Measurements from ENCODE around the gene CALHM3.

Gene CALHM3

DNA sequence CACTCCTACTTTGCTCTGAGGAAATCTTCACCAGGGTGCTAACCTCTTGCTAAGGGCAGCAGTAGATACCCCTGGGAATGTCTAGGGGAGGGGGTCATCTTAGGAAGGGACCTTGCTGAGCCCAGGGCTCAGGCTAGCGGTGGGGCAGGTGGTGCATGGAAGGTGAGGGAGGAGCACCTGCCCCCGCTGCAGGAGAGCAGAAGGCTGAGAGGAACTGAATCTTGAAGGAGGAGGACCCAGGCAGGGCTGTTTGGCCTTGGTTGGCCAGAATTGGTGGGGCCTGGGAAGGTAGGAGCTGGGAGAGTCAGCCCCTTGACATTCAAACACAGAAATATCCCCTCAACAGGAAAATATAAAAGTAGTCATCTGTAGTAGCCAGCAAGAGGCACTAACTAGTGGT, 7.0 kb downstream of the CALHM3 start:
- DNase-seq: no peak

DNA sequence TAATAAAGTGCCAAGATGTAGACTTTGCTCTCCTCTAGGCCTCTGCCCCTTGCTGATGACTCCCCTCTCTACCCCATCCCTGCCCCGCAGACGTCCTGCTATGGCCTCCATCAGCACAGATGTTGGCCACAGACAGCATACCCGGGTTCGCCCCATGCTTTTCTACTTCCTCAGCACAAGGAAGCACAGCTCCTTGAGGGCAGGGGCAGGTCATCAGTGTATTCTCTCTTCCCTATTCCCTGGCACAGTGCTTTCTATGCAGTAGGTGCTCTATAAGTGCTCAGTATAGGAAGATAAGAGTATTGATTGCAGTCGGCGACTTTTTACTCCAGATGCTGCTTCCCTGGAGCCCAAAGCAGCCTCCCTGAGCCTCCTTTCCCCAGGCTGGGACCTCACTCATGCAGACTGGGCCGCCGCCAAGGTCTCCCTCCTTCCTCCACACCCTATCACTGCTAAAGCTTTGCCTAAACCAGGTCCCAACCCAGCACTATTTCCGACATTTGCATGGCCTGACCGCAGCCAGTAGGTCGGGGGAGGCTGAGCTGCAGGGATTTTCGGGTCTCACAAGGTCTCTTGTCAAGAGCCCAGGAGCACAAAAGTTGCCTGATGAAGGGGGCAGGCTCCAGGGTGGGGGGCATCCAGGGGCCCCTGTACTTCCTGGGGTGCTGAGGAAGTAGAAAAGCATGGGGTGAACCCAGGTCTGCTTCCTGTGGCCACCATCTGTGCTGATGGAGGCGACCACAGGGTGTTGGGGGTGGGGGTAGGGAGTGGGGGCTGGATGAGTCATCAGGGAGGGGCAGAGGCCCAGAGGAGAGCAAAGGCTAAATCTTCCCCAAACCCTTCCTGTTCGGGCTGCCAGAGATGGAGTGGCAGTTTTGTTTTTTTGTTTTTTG, 8.0 kb downstream of the CALHM3 start:
- DNase-seq: no peak

DNA sequence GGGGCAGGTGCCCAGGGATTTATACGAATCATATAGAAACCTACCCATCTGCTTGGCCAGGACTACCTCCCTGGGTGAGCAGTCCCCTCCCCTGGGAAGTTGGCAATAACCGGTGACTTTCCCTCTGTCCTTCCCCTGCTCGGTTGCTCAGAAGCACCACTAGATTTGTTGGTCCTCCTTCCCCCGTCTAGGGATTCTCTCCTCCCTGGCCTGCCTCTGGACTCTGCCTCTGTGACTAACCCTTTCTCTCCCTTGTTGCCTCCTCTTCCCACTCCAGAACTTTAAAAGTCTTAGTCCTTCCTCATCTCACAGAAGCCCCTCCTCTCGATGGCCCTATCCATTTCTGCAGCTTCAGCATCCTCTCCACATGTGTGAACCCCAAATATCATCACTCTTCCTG, 9.8 kb downstream of the CALHM3 start:
- no peak for DNase-seq

DNA sequence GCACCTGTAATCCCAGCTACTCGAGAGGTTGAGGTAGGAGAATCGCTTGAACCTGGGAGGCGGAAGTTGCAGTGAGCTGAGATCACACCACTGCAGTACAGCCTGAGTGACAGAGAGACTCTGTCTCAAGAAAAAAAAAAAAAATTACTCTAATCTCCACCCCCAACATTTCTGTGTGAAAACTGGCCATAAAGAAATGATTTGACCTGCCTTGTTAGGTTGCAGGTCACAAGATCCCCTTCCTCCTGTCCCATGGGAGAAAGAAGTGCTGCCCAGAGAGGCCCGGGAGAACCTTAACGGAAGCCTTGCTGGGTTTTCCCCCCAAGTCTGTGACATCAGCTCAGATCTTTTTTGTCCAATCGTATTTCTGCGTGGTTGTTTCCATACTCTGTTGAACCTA, 11.6 kb downstream of the CALHM3 start:
- DNase-seq: no peak

DNA sequence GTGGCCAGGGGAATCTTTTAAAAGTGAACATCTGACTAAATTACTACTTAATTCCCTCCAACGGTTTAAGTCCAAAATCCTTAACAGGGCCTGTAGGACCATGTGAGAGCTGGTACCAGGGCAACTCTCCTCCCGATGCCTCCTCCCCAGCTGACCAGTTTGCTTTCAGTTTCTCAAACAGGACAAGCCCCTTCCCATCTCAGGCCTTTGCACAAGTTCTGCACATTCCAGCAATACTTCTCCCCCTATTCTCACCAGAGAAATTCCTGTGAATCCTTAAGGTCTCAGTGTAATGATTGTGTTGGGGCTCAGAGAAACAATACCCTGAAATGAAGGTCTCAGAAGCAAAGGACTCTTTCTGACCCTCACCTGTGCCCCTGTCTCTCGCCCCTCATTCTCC, 12.3 kb downstream of the CALHM3 start:
- no peak for DNase-seq

DNA sequence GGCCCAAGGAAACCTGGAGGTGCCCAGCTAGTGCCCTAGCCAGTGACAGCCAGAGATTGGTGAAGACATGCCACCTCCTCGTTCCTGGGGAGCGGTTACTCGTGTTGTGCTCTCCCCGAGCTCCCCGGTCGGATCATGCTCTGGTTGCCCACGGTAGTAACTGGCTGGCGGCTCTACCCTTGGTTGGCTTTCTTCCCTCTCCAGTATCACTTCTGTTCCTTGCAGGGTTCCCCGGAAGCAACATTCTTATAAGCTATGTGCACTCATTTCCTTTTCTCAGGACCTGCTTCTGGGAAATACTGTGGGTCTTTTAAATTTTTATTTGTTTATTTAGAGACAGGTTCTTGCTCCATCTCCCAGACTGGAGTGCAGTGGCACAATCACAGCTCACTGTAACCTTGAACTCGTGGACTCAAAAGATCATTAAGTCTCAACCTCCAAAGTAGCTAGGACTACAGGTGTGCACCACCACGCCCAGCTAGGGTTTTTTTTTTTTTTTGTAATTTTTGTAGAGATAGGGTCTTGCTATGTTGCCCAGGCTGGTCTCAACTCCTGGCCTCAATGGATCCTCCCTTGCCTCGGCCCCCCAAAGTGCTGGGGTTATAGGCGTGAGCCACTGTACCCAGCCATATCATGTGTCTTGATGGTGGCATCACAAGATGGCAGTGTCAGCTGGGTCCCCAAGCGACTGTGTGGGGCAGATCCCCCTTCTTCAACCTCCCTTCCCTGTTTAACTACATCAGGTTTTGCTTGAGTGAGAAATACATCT, 13.4 kb downstream of the CALHM3 start:
- no peak for DNase-seq

DNA sequence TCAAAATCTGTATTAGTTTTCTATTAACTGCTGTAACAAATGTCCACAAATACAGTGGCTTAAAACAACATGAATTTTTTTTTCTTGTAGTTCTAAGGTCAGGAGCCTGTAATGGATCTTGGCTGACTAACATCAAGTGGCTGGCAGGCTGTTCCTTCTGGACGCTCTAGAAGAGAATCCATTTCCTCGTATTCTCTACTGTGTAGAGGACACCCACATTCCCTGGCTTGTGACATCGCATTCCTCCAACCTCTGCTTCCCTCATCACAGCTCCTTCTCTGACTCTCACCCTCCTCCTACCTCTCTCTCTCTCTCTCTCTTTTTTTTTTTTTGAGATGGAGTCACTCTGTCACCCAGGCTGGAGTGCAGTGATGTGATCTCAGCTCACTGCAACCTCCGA, 15.5 kb downstream of the CALHM3 start:
- no peak for DNase-seq

DNA sequence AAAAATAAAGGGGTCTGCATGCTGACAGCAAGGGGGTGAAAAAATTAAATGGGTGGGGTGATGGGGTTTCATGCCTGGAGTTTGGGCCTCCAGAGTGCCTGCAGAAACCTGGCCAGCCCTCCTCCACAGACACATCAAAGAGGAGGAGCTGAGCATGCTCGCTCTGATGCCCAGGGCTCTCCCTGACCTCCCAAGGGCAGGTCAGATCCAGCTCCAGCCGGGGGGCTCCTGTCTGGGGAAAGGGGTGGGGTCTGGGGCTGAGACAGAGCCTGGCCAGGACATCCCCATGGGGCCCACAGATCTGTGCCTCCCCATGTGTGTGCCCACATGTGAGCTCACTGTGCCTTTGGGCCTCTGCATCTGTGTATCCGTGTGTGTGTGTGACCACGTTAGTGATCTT, 19.4 kb downstream of the CALHM3 start:
- no peak for DNase-seq

DNA sequence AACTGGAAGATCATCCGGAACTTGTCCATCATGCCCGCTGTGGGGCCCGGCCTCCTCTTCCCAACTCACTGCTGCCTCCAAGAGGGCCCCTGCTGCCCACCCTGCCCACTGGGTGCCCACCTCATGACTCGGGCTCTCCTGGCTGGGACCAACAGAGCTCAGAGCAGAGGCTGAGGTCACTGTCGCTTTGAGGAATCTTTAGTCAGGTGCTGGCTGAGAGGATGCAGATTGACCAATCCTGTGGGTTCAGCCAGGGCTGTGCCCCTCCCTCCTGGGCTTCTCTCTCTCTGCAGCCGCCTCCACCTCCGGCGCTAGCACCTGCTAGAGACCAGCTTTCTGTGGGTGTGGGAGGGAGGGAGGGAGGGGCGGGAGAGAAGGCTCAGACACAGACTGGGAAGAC, 20.3 kb downstream of the CALHM3 start, which contains the start of gene CALHM1:
Gene CALHM1, minus strand, starts transcription at position 181 of the 400 bp plus-strand sequence. Its CDS starts 149 bp downstream, at position 32.
- DNase-seq: peak; percentile 3

DNA sequence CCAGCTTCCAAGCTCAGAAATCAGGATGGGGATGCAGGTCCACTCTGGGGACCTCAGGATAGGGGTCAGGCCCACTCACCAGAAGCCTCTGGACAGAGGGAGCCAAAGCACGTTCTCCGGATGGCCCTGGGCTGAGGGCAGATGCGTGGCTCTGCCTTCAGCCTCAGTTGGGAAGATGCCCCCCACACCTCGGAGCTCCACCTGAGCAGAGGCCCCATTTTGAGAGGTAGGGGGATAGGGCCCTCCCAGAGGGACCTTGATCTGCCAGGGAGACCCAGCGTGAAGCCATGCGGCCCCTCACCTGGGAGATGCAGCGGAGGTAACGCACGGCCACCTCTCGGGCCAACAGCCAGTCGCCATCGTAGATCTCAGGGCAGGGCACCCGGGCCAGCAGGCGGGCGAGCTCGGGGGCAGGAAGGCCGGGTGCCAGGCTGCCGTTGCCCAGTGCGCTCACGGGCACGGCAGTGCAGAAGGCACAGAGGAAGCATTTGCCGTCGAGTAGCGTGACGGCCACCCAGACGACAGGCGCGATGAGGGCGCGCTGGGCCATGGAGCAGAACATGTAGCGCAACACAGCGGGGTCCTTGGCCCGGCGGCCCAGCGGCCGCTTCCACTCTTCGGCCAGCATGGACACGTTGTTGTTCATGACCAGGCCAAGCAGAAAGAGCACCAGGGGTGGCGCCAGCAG, 21.0 kb downstream of the CALHM3 start:
- DNase-seq: no peak

DNA sequence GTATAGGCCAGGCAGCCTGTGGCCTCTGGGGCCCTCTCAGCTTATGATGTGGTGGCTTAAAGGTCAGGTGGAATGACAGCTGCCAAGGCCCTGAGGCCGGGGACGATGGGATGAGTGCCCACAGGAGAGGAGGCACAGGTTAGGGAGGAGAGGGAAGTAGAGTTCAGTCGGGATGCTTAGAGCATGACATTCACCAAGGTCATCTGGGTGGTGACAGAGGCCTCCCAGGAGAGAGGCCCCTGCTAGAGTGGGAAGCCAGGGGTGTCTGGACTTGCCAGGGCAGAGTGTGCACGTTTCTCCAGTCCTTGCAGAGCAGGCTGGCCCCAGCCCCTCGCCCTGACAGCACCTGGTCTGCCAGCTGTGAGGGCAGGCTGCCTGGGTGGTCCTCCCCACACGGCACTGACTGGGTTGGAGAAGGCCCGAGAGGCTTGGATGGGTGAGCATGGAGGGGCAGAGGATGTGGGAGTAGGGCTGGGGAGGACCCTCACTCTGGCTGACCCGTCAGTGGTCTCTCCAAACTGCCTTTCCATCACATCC, 21.8 kb downstream of the CALHM3 start:
- no peak for DNase-seq

DNA sequence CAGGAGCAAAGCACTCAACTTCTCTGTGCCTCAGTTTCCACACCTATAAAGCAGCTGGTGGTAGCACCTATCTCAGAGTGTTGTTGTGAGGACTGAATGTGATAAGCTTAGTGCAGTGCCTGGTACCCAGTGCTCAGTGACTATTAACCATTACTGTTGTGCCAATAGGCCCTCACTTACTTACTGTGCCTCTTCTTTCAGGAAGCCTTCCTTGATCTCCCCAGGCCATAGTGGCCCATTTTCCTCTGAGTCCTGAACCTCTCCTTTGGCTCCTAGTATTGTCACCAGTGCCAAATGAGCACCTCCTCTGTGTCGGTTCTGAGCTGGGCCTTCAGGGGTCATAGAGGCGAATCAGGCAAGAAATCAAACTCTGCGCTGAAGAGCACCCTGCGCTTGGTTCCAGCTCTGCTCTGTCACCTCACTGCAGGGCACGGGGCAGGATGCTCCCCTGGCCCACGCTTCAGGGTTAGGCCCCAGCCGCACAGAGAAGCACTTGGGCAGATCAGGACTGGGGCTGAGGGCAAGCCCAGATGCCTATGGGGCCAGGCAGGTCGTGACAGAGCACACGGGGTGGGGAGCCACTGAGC, 22.9 kb downstream of the CALHM3 start:
- DNase-seq: no peak

DNA sequence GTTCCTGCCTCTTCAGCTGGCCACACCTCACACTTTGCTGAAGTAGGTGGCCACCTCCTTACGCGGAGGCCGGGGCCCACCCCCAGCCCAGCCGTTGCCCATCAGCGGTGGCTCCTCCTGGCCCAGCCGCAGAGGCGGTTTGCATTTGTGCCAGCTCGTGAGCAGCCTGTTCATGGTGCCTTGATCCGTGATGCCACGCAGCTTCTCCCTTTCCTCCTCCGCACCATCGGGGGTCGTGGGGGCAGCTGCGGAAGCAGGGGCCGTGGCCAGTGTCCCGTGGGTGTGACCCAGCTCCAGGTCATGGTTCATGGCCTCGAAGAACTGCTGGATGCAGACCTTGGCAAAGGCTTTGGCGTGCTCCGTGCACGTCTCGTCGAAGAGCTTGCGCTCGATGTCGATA, 23.8 kb downstream of the CALHM3 start:
- DNase-seq: no peak

DNA sequence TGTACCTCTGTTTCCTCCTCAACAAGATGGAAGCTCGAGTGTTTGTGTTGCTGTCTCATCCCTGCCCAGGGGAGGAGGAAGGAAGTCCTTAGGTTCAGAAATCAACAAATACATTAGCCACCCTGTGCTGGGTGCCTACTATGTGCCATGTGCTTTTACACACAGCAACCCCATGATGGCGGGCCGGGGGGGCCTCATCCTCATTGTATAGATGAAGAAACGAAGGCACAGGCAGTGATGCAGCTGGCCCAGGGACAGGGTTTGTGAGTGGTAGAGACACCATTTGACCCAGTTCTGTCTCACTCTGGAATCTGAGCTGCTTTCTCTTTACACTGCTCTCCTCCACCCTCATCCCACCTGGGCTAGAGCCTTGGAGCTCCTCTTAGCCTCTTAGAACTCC, 25.0 kb downstream of the CALHM3 start:
- no peak for DNase-seq

DNA sequence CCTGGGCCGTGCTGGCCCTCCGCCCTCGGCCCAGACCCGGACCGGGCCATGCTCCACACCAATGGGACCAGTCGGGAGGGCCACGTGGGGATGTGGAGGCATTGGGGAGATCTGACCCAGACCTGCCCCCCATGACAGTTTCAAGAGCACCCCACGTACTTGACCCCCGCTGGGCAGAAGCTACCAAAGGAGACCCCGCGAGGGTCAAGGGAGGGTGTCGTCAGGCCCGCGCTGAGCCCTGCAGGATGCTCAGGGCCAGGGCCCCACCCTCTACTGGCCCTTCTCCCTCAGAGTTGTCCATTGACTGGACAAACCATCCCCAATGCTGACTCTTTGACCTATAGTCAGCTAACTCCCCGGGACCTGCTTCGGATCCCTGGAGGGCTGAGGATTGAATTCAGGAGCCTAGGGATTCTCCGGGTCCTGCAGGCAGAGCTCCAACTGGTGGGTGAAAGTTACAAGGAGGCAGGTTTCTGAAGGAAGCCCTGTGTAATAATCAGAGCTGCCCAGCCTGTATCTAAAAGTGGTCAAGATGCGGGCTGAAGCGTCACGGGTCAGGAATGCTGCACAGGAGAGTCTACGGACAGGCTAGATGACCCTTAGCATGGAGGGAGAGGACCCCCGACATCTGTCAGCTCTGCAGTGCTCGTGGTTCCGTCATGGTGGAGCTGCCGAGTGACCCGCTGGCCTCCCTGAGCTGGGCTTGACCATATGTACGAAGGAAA, 26.4 kb downstream of the CALHM3 start:
- no peak for DNase-seq

DNA sequence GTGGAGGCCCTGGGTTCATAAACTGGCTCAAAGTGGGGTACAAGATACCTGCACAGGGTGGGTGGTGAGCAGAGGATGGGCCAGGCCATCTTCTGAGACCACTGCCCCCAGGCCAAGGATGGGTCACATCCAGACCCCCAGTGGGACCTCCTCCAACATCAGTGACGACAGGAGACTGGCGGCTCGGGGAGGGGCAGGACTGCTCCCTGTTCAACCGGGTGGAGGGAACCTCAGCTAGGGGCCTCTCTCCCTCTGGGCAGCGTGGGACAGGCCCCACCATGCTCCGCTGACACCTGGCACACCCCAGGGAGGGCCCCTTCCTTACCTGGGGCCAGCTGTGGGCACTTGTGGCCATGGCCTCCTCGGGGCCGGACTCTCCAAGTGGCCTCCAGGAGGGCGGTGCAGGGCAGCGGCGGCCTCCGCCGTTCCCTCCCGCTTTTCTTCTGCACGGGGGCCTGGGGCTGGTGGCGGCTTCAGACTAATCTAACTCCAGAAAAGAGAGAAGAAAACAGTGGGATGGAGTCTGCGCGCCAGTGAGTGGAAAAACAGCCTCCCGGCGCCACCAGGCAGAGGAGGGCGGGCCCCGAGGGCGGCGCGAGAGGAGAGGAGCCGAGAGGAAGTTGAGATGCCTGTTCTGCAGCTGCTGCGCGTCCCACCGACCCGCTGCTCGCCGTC, 27.1 kb downstream of the CALHM3 start, which contains the start of gene CALHM2:
Gene CALHM2, minus strand, starts transcription at position 540 of the 675 bp plus-strand sequence. CDS start 2,429 bp downstream, outside the sequence.
- no peak for DNase-seq

DNA sequence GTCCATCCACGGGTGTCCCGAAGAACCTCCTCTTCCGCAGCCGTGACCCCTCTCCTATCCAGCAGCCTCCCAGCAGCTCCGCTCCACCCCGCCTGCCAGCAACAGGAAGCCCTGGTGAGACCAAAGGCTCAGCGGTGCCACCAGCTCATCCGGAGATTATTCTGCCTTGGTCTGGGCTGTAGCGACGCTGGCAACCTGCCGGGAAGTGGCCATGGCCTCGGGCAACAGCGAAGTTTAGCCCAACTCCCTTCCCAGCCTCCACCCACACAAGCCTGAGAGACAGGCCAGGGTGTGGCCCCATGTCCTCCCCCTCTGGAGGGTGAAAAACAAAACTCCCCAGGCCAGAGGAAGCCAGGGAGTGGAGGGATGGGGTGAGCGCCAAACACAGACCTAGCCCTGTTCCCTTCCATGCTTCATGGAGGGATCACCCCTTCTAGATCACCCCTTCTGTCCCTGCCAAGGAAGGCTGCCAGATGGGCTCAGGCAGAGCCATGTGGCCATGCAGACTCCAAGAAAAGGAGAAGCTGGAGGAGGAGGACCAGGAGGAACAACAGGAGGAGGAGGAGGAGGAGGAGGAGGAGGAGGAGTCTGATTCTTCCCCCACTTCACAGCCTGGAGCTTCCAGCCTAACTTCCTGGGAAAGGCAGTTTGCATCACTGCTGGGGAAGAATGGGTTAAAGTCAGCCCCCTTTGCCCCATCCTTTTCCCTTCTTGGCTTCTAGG, 27.8 kb downstream of the CALHM3 start:
- no peak for DNase-seq

DNA sequence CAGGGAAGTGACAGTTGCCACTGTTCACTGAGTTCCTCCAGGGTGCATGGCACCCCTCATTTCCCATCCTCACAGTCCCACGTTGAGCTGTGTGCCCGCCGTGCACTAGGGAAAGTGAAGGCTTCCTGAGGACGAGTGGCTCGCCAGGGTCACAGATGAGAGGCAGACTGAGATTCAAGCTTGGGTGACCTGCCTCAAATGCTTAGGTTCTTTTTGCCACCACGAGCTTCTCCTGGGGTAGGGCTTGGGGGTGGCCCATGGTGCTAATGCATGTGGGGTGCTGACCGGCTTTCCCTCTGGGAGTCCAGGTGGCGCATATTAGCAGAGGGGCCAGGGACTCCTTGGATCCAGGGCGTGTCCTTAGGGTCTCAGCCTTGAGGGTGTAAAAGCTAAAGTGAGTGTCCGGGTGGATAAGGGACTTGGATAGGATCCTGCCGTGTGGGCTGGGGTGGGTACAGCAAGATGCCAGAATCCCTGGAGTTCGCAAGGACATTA, 28.8 kb downstream of the CALHM3 start:
- no peak for DNase-seq

DNA sequence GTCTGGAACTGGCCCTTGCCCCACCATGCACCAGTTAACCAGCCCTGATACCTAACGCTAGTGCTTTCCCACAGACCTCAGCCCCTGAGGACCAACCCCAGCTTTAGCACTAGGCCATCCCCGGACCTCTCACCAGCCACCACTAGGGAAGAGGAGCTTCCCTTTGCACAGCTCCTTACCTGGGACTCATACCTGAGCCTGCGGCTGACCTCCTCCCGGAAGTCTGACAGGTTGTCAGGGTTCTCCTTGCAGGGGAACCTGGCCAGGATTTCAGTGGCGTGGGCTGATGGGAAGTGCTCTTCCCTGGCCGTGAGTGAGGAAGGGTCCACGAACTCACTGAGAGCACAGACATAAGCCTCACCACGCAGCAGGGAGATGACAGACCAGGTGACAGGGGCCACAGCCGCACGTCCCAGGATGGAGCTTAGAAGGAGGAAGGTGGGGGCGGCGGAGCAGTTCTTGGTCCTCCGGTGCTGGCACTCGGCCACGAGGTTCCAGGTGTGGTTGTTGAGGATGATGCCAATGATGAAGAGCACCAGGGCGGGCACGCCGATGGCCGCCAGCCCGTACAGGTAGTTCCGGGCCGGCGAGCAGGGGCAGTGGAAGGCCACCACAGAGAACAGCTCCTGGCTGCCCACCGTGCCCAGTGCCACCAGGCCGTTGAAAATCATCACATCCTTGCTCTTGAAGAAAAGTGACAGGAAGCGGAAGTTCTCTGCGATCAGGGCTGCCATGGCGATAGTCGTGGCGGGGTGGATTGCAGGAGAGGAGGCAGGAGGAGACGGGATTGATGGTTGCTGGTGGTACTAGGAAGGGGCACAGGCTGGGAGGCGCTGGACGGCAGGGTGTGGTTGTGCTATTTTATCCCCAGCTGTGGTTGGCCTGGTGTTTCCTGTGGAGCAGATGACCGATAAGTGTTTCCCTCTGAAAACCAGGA, 29.6 kb downstream of the CALHM3 start:
- DNase-seq: no peak

Measured in NCI-H774 (cell line).